Measurements from ENCODE around the gene PKD2L1.
"Not testable (repeated sequence)": the region's sequence is repeated elsewhere in the genome, so short reads cannot be mapped to it uniquely, and the experiment has no call there.

The PKD2L1 gene

GRCh38 chr10:100286051-100287033 lies 43.7 kb downstream of the PKD2L1 start, which contains the start of gene BLOC1S2:
BLOC1S2 (minus strand) TSS chr10:100286680; CDS start chr10:100286659, 21 bp downstream.
- DNase-seq (ENCODE audit: low spot score) = peak; percentile 94

GRCh38 chr10:100285326-100285725 lies 44.7 kb downstream of the PKD2L1 start:
- DNase-seq (ENCODE audit: low spot score) = not testable (repeated sequence)

GRCh38 chr10:100282907-100283306 lies 47.1 kb downstream of the PKD2L1 start:
- no peak for DNase-seq (ENCODE audit: low spot score)

GRCh38 chr10:100276971-100277370 lies 53.1 kb downstream of the PKD2L1 start:
- DNase-seq (ENCODE audit: low spot score) = not testable (repeated sequence)

GRCh38 chr10:100267239-100268104 lies 62.6 kb downstream of the PKD2L1 start, which contains the start of gene CWF19L1:
CWF19L1 (minus strand) TSS chr10:100267638; CDS start chr10:100267593, 45 bp downstream.
- DNase-seq (ENCODE audit: low spot score) = peak; percentile 92

- no peak for DNase-seq (ENCODE audit: low spot score)
These were observed 64.1 kb downstream of the PKD2L1 start for GRCh38 chr10:100265821-100266485.

GRCh38 chr10:100254191-100254590 lies 75.8 kb downstream of the PKD2L1 start:
- no peak for DNase-seq (ENCODE audit: low spot score)

- no peak for DNase-seq (ENCODE audit: low spot score)
These were observed 77.0 kb downstream of the PKD2L1 start for GRCh38 chr10:100253041-100253440.

GRCh38 chr10:100248820-100249219 lies 81.2 kb downstream of the PKD2L1 start:
- DNase-seq (ENCODE audit: low spot score) = no peak

GRCh38 chr10:100245484-100246220 lies 84.4 kb downstream of the PKD2L1 start:
- DNase-seq (ENCODE audit: low spot score) = no peak

GRCh38 chr10:100239851-100240250 lies 90.2 kb downstream of the PKD2L1 start:
- no peak for DNase-seq (ENCODE audit: low spot score)

- DNase-seq (ENCODE audit: low spot score) = no peak
These were observed 91.6 kb downstream of the PKD2L1 start for GRCh38 chr10:100238429-100238828.
